Measurements from ENCODE around the gene GAGE10. TPM values are rescaled to one million over a fixed set of nuclear protein-coding genes. Genes with fewer than 3 reads are reported as not detected.
A peak's percentile ranks its signal among the peaks of the same experiment; 100 is the strongest.
"Not testable (repeated sequence)": the region's sequence is repeated elsewhere in the genome, so short reads cannot be mapped to it uniquely, and the experiment has no call there.

The GAGE10 gene
- total and polyA plus RNA-seq, 9 of the 15 experiments (the other 6 are each of a cell fraction or from before 2014, with no cell fraction given), result 0.80 to 3.1 (median 0.96) TPM; not detected in 4

- H4K20me1 ChIP-seq (replicated peaks; ENCODE audit: control insufficient read depth, insufficient read depth, low read length); ATAC-seq; FAIRE-seq; H3K27me3 ChIP-seq (ENCODE audit: control insufficient read depth in 2 of 2, insufficient read depth in 2 of 2, low read length in 2 of 2); H3K36me3 ChIP-seq (ENCODE audit: control insufficient read depth, insufficient read depth, low read length); POLR2A ChIA-PET; H3K4me1 ChIP-seq (replicated peaks in 1 of 2; ENCODE audit: control insufficient read depth in 2 of 2, insufficient read depth in 2 of 2, low read length in 2 of 2); H3K9me3 ChIP-seq (replicated peaks; ENCODE audit: control insufficient read depth, insufficient read depth, low read depth, low read length); CTCF ChIA-PET (ENCODE audit: low intra/inter-chr PET ratio); H2AFZ ChIP-seq (ENCODE audit: low read depth, low read length); H3K27ac ChIP-seq (ENCODE audit: extremely low read depth, low read depth, low read length); H3K79me2 ChIP-seq (ENCODE audit: control insufficient read depth, insufficient read depth, low read length); intact Hi-C loops (cut with micrococcal nuclease); DNase-seq (ENCODE audit: extremely low read depth in 1 of 4, low spot score in 3 of 4); H3K9me1 ChIP-seq (ENCODE audit: control insufficient read depth, insufficient read depth, low read length); H3K4me2 ChIP-seq (ENCODE audit: insufficient read depth, low read length); TF ChIP-seq NR4A1 (tag; IDR thresholded peaks at IDR 0.05): not testable (repeated sequence)
- WGBS (ENCODE audit: insufficient coverage, low coverage, missing lambda C conversion rate), result 58% methylated on average over 13 of the region's 24 CpGs
- 0 out of 4 replicates have a peak overlapping the region, but pooled peaks of 1 of the 2 experiments have one; percentile 74 for H3K9ac ChIP-seq (ENCODE audit: insufficient read depth in 1 of 2, low read depth in 2 of 2, low read length in 2 of 2)
- peak overlapping the region; percentile 34 for H3K4me3 ChIP-seq
- in situ Hi-C loops (cut with MboI), result loop anchor here (25.0 kb wide), 1 partner anchor 396 kb away; no protein-coding TSS in a partner anchor
- BruUV-seq (replicated peaks), result TSS peak; percentile 67
- TF ChIP-seq EGR1 (conservative IDR thresholded peaks at IDR 0.05), result peak; percentile 76
- TF ChIP-seq ZNF408 (CRISPR knock-in tag; IDR thresholded peaks at IDR 0.05; ENCODE audit: low read depth), result 0 out of 2 replicates have a peak, but pooled peaks have one; percentile 75
- TF ChIP-seq, protein P1, sequence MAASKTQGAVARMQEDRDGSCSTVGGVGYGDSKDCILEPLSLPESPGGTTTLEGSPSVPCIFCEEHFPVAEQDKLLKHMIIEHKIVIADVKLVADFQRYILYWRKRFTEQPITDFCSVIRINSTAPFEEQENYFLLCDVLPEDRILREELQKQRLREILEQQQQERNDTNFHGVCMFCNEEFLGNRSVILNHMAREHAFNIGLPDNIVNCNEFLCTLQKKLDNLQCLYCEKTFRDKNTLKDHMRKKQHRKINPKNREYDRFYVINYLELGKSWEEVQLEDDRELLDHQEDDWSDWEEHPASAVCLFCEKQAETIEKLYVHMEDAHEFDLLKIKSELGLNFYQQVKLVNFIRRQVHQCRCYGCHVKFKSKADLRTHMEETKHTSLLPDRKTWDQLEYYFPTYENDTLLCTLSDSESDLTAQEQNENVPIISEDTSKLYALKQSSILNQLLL (CRISPR knock-in tag; IDR thresholded peaks at IDR 0.05; ENCODE audit: borderline replicate concordance), result peak; percentile 43; the same call in 1 of the 2 replicates
- TF ChIP-seq, protein P2, sequence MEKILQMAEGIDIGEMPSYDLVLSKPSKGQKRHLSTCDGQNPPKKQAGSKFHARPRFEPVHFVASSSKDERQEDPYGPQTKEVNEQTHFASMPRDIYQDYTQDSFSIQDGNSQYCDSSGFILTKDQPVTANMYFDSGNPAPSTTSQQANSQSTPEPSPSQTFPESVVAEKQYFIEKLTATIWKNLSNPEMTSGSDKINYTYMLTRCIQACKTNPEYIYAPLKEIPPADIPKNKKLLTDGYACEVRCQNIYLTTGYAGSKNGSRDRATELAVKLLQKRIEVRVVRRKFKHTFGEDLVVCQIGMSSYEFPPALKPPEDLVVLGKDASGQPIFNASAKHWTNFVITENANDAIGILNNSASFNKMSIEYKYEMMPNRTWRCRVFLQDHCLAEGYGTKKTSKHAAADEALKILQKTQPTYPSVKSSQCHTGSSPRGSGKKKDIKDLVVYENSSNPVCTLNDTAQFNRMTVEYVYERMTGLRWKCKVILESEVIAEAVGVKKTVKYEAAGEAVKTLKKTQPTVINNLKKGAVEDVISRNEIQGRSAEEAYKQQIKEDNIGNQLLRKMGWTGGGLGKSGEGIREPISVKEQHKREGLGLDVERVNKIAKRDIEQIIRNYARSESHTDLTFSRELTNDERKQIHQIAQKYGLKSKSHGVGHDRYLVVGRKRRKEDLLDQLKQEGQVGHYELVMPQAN (IDR thresholded peaks at IDR 0.05; ENCODE audit: borderline replicate concordance), result peak; percentile 60; the same call in 1 of the 2 replicates
- TF ChIP-seq KDM2B (CRISPR knock-in tag; IDR thresholded peaks at IDR 0.05), result 0 out of 2 replicates have a peak, but pooled peaks have one; percentile 68
- TF ChIP-seq SMAD4 (CRISPR knock-in tag; conservative IDR thresholded peaks at IDR 0.05), result peak; percentile 58
- TF ChIP-seq NR4A1 (CRISPR knock-in tag; IDR thresholded peaks at IDR 0.05), result 0 out of 2 replicates have a peak, but pooled peaks have one; percentile 86
- 0 out of 2 replicates have a peak, but pooled peaks have one; percentile 30 for TF ChIP-seq ZSCAN32 (CRISPR knock-in tag; IDR thresholded peaks at IDR 0.05)
- TF ChIP-seq ZNF133 (CRISPR knock-in tag; IDR thresholded peaks at IDR 0.05), result peak; percentile 79; the same call in 1 of the 2 replicates
- TF ChIP-seq E2F3 (CRISPR knock-in tag; IDR thresholded peaks at IDR 0.05), result peak; percentile 84
- TF ChIP-seq, protein P3, sequence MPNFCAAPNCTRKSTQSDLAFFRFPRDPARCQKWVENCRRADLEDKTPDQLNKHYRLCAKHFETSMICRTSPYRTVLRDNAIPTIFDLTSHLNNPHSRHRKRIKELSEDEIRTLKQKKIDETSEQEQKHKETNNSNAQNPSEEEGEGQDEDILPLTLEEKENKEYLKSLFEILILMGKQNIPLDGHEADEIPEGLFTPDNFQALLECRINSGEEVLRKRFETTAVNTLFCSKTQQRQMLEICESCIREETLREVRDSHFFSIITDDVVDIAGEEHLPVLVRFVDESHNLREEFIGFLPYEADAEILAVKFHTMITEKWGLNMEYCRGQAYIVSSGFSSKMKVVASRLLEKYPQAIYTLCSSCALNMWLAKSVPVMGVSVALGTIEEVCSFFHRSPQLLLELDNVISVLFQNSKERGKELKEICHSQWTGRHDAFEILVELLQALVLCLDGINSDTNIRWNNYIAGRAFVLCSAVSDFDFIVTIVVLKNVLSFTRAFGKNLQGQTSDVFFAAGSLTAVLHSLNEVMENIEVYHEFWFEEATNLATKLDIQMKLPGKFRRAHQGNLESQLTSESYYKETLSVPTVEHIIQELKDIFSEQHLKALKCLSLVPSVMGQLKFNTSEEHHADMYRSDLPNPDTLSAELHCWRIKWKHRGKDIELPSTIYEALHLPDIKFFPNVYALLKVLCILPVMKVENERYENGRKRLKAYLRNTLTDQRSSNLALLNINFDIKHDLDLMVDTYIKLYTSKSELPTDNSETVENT (CRISPR knock-in tag; IDR thresholded peaks at IDR 0.05), result peak; percentile 95
- TF ChIP-seq, protein P4, sequence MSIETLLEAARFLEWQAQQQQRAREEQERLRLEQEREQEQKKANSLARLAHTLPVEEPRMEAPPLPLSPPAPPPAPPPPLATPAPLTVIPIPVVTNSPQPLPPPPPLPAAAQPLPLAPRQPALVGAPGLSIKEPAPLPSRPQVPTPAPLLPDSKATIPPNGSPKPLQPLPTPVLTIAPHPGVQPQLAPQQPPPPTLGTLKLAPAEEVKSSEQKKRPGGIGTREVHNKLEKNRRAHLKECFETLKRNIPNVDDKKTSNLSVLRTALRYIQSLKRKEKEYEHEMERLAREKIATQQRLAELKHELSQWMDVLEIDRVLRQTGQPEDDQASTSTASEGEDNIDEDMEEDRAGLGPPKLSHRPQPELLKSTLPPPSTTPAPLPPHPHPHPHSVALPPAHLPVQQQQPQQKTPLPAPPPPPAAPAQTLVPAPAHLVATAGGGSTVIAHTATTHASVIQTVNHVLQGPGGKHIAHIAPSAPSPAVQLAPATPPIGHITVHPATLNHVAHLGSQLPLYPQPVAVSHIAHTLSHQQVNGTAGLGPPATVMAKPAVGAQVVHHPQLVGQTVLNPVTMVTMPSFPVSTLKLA (conservative IDR thresholded peaks at IDR 0.05), result peak; percentile 42 to 57; a peak in 2 of 4 replicates
- 0 out of 2 replicates have a peak, but pooled peaks have one; percentile 52 for TF ChIP-seq ZNF583 (CRISPR knock-in tag; IDR thresholded peaks at IDR 0.05)
- TF ChIP-seq RAD21 (CRISPR knock-in tag; conservative IDR thresholded peaks at IDR 0.05 in 1 of 2, IDR thresholded peaks at IDR 0.05 in 1 of 2), result 0 out of 4 replicates have a peak, but pooled peaks of 1 of the 2 experiments have one; percentile 9
Observed at GRCh38 chrX:49341449-49341848, 38.0 kb downstream of the GAGE10 start.
